A673 (cell line): ENCODE data around the gene MAT2B.

Experiments used
- EZH2 ChIP-seq: fragments of 200-600 bp; sonication (generic); IDR thresholded peaks from 2 replicates; pipeline ENCODE4 v1.6.1; 2017; ENCODE audit warnings: borderline replicate concordance, low read depth, mild to moderate bottlenecking, mixed read lengths, antibody characterized with exemption, low read length; ENCODE audit not compliant: poor library complexity, severe bottlenecking
- TF ChIP-seq, protein P1 (sequence below): fragments of 300-800, 200-600 bp; sonication (generic); conservative IDR thresholded peaks from 2 replicates; pipeline ENCODE4 v1.5.1; 2017; ENCODE audit warnings: low read depth, mild to moderate bottlenecking, antibody characterized with exemption, low read length, moderate library complexity, mixed read lengths

DNA sequence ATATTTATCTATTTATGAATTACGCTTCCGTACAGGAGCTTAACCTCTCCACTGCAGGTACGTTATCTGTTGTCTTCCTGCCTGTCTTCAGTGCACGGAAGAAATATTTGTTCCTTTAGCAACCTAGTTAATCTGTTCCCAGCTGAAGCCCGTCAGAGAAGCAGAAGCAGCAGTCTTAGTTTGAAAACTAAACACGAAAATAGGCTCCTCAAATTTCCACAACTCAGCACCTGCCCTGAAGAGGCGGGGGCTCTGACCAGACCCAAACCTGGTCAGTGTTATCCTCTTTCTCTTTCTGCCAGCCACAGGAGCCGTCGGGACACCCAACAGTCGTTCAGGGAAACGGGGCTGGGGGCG is 46.0 kb upstream of the MAT2B start:
- TF ChIP-seq, protein P1, sequence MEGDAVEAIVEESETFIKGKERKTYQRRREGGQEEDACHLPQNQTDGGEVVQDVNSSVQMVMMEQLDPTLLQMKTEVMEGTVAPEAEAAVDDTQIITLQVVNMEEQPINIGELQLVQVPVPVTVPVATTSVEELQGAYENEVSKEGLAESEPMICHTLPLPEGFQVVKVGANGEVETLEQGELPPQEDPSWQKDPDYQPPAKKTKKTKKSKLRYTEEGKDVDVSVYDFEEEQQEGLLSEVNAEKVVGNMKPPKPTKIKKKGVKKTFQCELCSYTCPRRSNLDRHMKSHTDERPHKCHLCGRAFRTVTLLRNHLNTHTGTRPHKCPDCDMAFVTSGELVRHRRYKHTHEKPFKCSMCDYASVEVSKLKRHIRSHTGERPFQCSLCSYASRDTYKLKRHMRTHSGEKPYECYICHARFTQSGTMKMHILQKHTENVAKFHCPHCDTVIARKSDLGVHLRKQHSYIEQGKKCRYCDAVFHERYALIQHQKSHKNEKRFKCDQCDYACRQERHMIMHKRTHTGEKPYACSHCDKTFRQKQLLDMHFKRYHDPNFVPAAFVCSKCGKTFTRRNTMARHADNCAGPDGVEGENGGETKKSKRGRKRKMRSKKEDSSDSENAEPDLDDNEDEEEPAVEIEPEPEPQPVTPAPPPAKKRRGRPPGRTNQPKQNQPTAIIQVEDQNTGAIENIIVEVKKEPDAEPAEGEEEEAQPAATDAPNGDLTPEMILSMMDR: no peak
- TF ChIP-seq EZH2: no peak
